Activated T-cell treated with anti-CD3 and anti-CD28 coated beads, Interleukin-2, amount 50 U/mL, for 48 hours (primary cell): Measurements from ENCODE around the gene C2CD4C.
"Not testable (repeated sequence)": the region's sequence is repeated elsewhere in the genome, so short reads cannot be mapped to it uniquely, and the experiment has no call there.

ENCODE experiments used
- DNase-seq, 2 experiments: peaks; one replicate each; pipeline ENCODE4 v3.0.0-alpha.2; 2020

The C2CD4C gene

GRCh38 chr19:362154-362553 lies 46.8 kb downstream of the C2CD4C start:
- DNase-seq: no peak

GRCh38 chr19:359653-359925 lies 49.4 kb downstream of the C2CD4C start:
- DNase-seq: no peak

- DNase-seq: not testable (repeated sequence)
Measured at GRCh38 chr19:355536-355935, 53.4 kb downstream of the C2CD4C start.
